ENCODE data around the gene CDK2. TPM values are rescaled to one million over a fixed set of nuclear protein-coding genes. Genes with fewer than 3 reads are reported as not detected.
"Not testable (repeated sequence)": the region's sequence is repeated elsewhere in the genome, so short reads cannot be mapped to it uniquely, and the experiment has no call there.

Gene CDK2
- 17.9 and 23.8 TPM in 2 replicates for total RNA-seq (2022)
- percentile 49 among the genes with signal in this experiment for Bru-seq, nascent RNA
- BruChase-seq, experiment 1, labeled RNA remaining after a 6-hour chase = percentile 82 among the genes with signal in this experiment
- BruChase-seq, experiment 2, labeled RNA remaining after a 2-hour chase = percentile 69 among the genes with signal in this experiment
- long read RNA-seq, transcript CDK2-201 (7 exons, 2,296 nt) = major isoform, 48 of 56 reads
- long read RNA-seq, partial matches to known transcripts = 4 of 56 reads
- long read RNA-seq, other reads (novel, unspliced or antisense) = 1 of 56 reads

GRCh38 chr12:55966408-55967281, at the start of gene CDK2:
CDK2 (plus strand) TSS chr12:55966830; CDS start chr12:55967009, 179 bp downstream.
- Mint-ChIP-seq H3K4me1 (ENCODE audit: insufficient read depth, unreplicated experiment) (peaks cover 28% of the 10 kb centered on the region), H3K36me3 (ENCODE audit: insufficient read depth, unreplicated experiment) (peaks cover 2% of the 10 kb centered on the region), H3K4me3 (ENCODE audit: unreplicated experiment) (peak within 1 kb of the TSS; percentile 93), H3K9me3 (ENCODE audit: unreplicated experiment) (no peaks in the 10 kb centered on the region), H3K27ac (ENCODE audit: low read depth, unreplicated experiment) (peak within 1 kb of the TSS; percentile 95), H3K27me3 (ENCODE audit: insufficient read depth, unreplicated experiment) (no peaks in the 10 kb centered on the region)
- intact Hi-C loops (cut with micrococcal nuclease) = no loop called here
- DNase-seq (ENCODE audit: unreplicated experiment) = peak; percentile 88
- TSS peak; percentile 46 for BruUV-seq (replicated peaks)
- CTCF ChIA-PET = interaction anchor here (0.7 to 1.8 kb wide), 2 partner anchors 12 to 37 kb away, joined by 3 to 7 read pairs; no protein-coding TSS in a partner anchor
- POLR2A ChIA-PET = interaction anchor here (0.6 to 4.5 kb wide), 6 partner anchors 7 to 1683 kb away, joined by 3 to 35 read pairs (median 6); partner anchors contain the start of genes ORMDL2 and SARNP
- no peak for TF ChIP-seq CTCF (IDR thresholded peaks at IDR 0.05; ENCODE audit: unreplicated experiment)

- BruUV-seq (replicated peaks); DNase-seq (ENCODE audit: unreplicated experiment); H3K9me3 Mint-ChIP-seq (ENCODE audit: unreplicated experiment); H3K4me3 Mint-ChIP-seq (ENCODE audit: unreplicated experiment); H3K27ac Mint-ChIP-seq (ENCODE audit: low read depth, unreplicated experiment); intact Hi-C loops (cut with micrococcal nuclease); H3K27me3 Mint-ChIP-seq (ENCODE audit: insufficient read depth, unreplicated experiment): not testable (repeated sequence)
- Mint-ChIP-seq H3K4me1 (ENCODE audit: insufficient read depth, unreplicated experiment) (peaks cover 24% of the 10 kb centered on the region), H3K36me3 (ENCODE audit: insufficient read depth, unreplicated experiment) (peaks cover 55% of the 10 kb centered on the region)
- ChIA-PET CTCF (interaction anchor here (0.6 kb wide), 2 partner anchors 149 to 260 kb away, joined by 3 read pairs; no protein-coding TSS in a partner anchor), POLR2A (interaction anchor here (0.7 to 7.1 kb wide), 2 partner anchors 9 to 72 kb away, joined by 3 to 35 read pairs; partner anchors contain the start of gene PYM1)
Observed at GRCh38 chr12:55919032-55919431, 47.6 kb upstream of the CDK2 start.

DNA sequence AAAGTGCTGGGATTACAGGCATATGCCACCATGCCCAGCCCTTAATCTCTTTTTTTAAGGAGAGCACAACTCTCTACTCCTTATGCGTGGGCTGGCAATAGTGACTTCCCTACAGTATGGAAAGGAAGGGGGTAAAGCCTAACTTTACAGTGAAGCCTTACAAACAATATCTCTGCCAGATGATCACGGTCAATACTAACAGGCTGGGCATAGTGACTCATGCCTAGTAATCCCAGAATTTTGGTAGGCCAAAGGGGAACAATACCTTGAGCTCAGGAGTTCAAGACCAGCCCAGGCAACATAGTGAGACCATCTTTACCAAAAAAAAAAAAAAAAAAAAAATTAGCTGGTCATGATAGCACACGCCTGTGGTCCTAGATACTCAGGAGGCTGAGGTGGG, 44.5 kb upstream of the CDK2 start:
- Mint-ChIP-seq H3K4me3 (ENCODE audit: unreplicated experiment) (no peak overlapping the region), H3K9me3 (ENCODE audit: unreplicated experiment) (no peaks in the 10 kb centered on the region), H3K27ac (ENCODE audit: low read depth, unreplicated experiment) (peak overlapping the region; percentile 16), H3K36me3 (ENCODE audit: insufficient read depth, unreplicated experiment) (peaks cover 37% of the 10 kb centered on the region), H3K27me3 (ENCODE audit: insufficient read depth, unreplicated experiment) (no peaks in the 10 kb centered on the region), H3K4me1 (ENCODE audit: insufficient read depth, unreplicated experiment) (peaks cover 22% of the 10 kb centered on the region)
- ChIA-PET CTCF (no interaction called here), POLR2A (interaction anchor here (1.0 kb wide), 1 partner anchor 41 kb away, joined by 3 read pairs; no protein-coding TSS in a partner anchor)
- no TSS peak for BruUV-seq (replicated peaks)
- no peak for TF ChIP-seq CTCF (IDR thresholded peaks at IDR 0.05; ENCODE audit: unreplicated experiment)
- no peak for DNase-seq (ENCODE audit: unreplicated experiment)
- intact Hi-C loops (cut with micrococcal nuclease) = no loop called here

- peaks cover 22% of the 10 kb centered on the region for H3K4me1 Mint-ChIP-seq (ENCODE audit: insufficient read depth, unreplicated experiment)
- H3K27me3 Mint-ChIP-seq (ENCODE audit: insufficient read depth, unreplicated experiment); H3K27ac Mint-ChIP-seq (ENCODE audit: low read depth, unreplicated experiment); H3K4me3 Mint-ChIP-seq (ENCODE audit: unreplicated experiment); intact Hi-C loops (cut with micrococcal nuclease); CTCF ChIA-PET; BruUV-seq (replicated peaks); H3K9me3 Mint-ChIP-seq (ENCODE audit: unreplicated experiment); DNase-seq (ENCODE audit: unreplicated experiment); POLR2A ChIA-PET: not testable (repeated sequence)
- H3K36me3 Mint-ChIP-seq (ENCODE audit: insufficient read depth, unreplicated experiment) = peaks cover 34% of the 10 kb centered on the region
Observed at GRCh38 chr12:55923648-55924047, 43.0 kb upstream of the CDK2 start.
